HG03108 (cell line): ENCODE measurements around the gene PROX2.

Experiments used
- ATAC-seq: cut with Tn5 transposase; IDR thresholded peaks from one replicate; pipeline ENCODE4 v1.9.1; 2021; ENCODE audit warnings: moderate library complexity; ENCODE audit not compliant: unreplicated experiment

PROX2 gene

GRCh38 chr14:74875941-74876913 is at the start of gene PROX2:
Gene PROX2, minus strand, starts transcription at chr14:74876145. Its CDS starts 12,311 bp downstream, at chr14:74863834.
- ATAC-seq, result no peak

- no peak for ATAC-seq
These were observed 48.1 kb upstream of the PROX2 start for GRCh38 chr14:74924061-74924460.

- ATAC-seq, result peak; percentile 76
These were observed 46.9 kb upstream of the PROX2 start, which contains the start of gene RPS6KL1 for GRCh38 chr14:74922752-74923401. Gene RPS6KL1, minus strand, starts transcription at chr14:74923260. Its CDS starts 1,719 bp downstream, at chr14:74921541.

GRCh38 chr14:74921987-74922751 is 46.2 kb upstream of the PROX2 start:
- ATAC-seq, result no peak

- no peak for ATAC-seq
These were observed 45.2 kb upstream of the PROX2 start for GRCh38 chr14:74921053-74921620.

- ATAC-seq, result no peak
These were observed 44.3 kb upstream of the PROX2 start for GRCh38 chr14:74920281-74920680.

- ATAC-seq, result no peak
These were observed 43.6 kb upstream of the PROX2 start for GRCh38 chr14:74919421-74920165.

GRCh38 chr14:74918380-74918779 is 42.4 kb upstream of the PROX2 start:
- ATAC-seq, result no peak

GRCh38 chr14:74917646-74918081 is 41.7 kb upstream of the PROX2 start:
- ATAC-seq, result no peak

- ATAC-seq, result no peak
These were observed 41.2 kb upstream of the PROX2 start for GRCh38 chr14:74917178-74917543.

GRCh38 chr14:74915826-74916225 is 39.9 kb upstream of the PROX2 start:
- ATAC-seq, result no peak

GRCh38 chr14:74915426-74915825 is 39.5 kb upstream of the PROX2 start:
- no peak for ATAC-seq

- ATAC-seq, result no peak
These were observed 38.1 kb upstream of the PROX2 start for GRCh38 chr14:74913986-74914573.

- ATAC-seq, result no peak
These were observed 37.5 kb upstream of the PROX2 start for GRCh38 chr14:74913393-74913910.

- ATAC-seq, result no peak
These were observed 36.9 kb upstream of the PROX2 start for GRCh38 chr14:74912801-74913200.

- no peak for ATAC-seq
These were observed 36.2 kb upstream of the PROX2 start for GRCh38 chr14:74912111-74912510.

GRCh38 chr14:74911704-74912103 is 35.8 kb upstream of the PROX2 start:
- ATAC-seq, result no peak

GRCh38 chr14:74911221-74911620 is 35.3 kb upstream of the PROX2 start:
- ATAC-seq, result no peak

GRCh38 chr14:74910556-74910955 is 34.6 kb upstream of the PROX2 start:
- no peak for ATAC-seq

- no peak for ATAC-seq
These were observed 34.0 kb upstream of the PROX2 start for GRCh38 chr14:74909911-74910310.
